Left ventricle myocardium superior (tissue), 1 donor: ENCODE measurements around the gene COL4A1. TPM values are rescaled to one million over a fixed set of nuclear protein-coding genes. Genes with fewer than 3 reads are reported as not detected.

Experiments
- ATAC-seq: fragments of 200-7000 bp; cut with Tn5 transposase; one replicate; pipeline ENCODE4 v1.9.1; 2020; ENCODE audit warnings: mild to moderate bottlenecking, moderate library complexity
- DNase-seq: peaks from one replicate; pipeline ENCODE4 v3.0.0-alpha.2; 2020
- intact Hi-C: fragments of 100-400 bp; cut with micrococcal nuclease; formaldehyde crosslinking; loops from one replicate; pipeline ENCODE4 v1.11.0; 2022
- total RNA-seq: library from RNA; stranded (reverse); fragmentation: NEBNext Ultra II Directional; extraction: Animal tissue kit (Norgen Biotek cat#: 25700); gene quantifications from one replicate; pipeline ENCODE4 v1.2.1, GENCODE V29; 2021
- donor health status: DM: no; HTN: yes; CAD: no; lungs with severe emphysema.

Gene COL4A1
- total RNA-seq, 1 donor from 2014 or later, result 119 TPM

GRCh38 chr13:110200276-110200870, 106.6 kb downstream of the COL4A1 start:
- ATAC-seq (no peak), DNase-seq (no peak)
- intact Hi-C loops, result no loop called here

- no peak for ATAC-seq
- DNase-seq, result no peak
- intact Hi-C loops, result no loop called here
Observed at GRCh38 chr13:110199046-110199831, 107.7 kb downstream of the COL4A1 start.

- ATAC-seq (no peak), DNase-seq (no peak)
- intact Hi-C loops, result no loop called here
Observed at GRCh38 chr13:110197471-110197870, 109.5 kb downstream of the COL4A1 start.

GRCh38 chr13:110197026-110197425, 109.9 kb downstream of the COL4A1 start:
- intact Hi-C loops, result no loop called here
- ATAC-seq (no peak), DNase-seq (no peak)

GRCh38 chr13:110195547-110196485, 111.1 kb downstream of the COL4A1 start:
- ATAC-seq (no peak), DNase-seq (no peak)
- intact Hi-C loops, result no loop called here

- DNase-seq (no peak), ATAC-seq (no peak)
- intact Hi-C loops, result no loop called here
Observed at GRCh38 chr13:110194451-110194850, 112.5 kb downstream of the COL4A1 start.

GRCh38 chr13:110193491-110193890, 113.5 kb downstream of the COL4A1 start:
- intact Hi-C loops, result no loop called here
- DNase-seq, result no peak
- ATAC-seq, result no peak

- intact Hi-C loops, result no loop called here
- DNase-seq, result no peak
- no peak for ATAC-seq
Observed at GRCh38 chr13:110192472-110192871, 114.5 kb downstream of the COL4A1 start.

GRCh38 chr13:110187641-110188161, 119.3 kb downstream of the COL4A1 start:
- DNase-seq (peak; percentile 76), ATAC-seq (peak; percentile 92)
- intact Hi-C loops, result no loop called here

GRCh38 chr13:110186231-110186855, 120.6 kb downstream of the COL4A1 start:
- ATAC-seq, result no peak
- DNase-seq, result no peak
- intact Hi-C loops, result no loop called here

- intact Hi-C loops, result no loop called here
Observed at GRCh38 chr13:110185696-110186095, 121.3 kb downstream of the COL4A1 start.

GRCh38 chr13:110183910-110184309, 123.0 kb downstream of the COL4A1 start:
- DNase-seq (no peak), ATAC-seq (no peak)
- intact Hi-C loops, result no loop called here

More at GRCh38 chr13:110185696-110186095, 121.3 kb downstream of the COL4A1 start:
- no peak for ATAC-seq
- no peak for DNase-seq

- no peak for ATAC-seq
- DNase-seq, result no peak
- intact Hi-C loops, result no loop called here
Observed at GRCh38 chr13:110182461-110182860, 124.5 kb downstream of the COL4A1 start.

- no peak for ATAC-seq
- intact Hi-C loops, result no loop called here
- no peak for DNase-seq
Observed at GRCh38 chr13:110182003-110182402, 125.0 kb downstream of the COL4A1 start.

GRCh38 chr13:110179857-110180147, 127.2 kb downstream of the COL4A1 start:
- ATAC-seq (no peak), DNase-seq (no peak)
- intact Hi-C loops, result no loop called here

GRCh38 chr13:110179116-110179856, 127.7 kb downstream of the COL4A1 start:
- intact Hi-C loops, result no loop called here
- DNase-seq, result no peak
- ATAC-seq, result no peak

- intact Hi-C loops, result no loop called here
- DNase-seq, result no peak
- ATAC-seq, result no peak
Observed at GRCh38 chr13:110177790-110178189, 129.2 kb downstream of the COL4A1 start.

- DNase-seq, result no peak
- intact Hi-C loops, result no loop called here
- ATAC-seq, result no peak
Observed at GRCh38 chr13:110176431-110176830, 130.5 kb downstream of the COL4A1 start.
